GM21526 (cell line): ENCODE data around the gene PKNOX2.

Source experiments
- ATAC-seq: cut with Tn5 transposase; IDR thresholded peaks from one replicate; pipeline ENCODE4 v1.9.1; 2021; ENCODE audit warnings: moderate library complexity; ENCODE audit not compliant: unreplicated experiment, low FRiP score

The PKNOX2 gene

DNA sequence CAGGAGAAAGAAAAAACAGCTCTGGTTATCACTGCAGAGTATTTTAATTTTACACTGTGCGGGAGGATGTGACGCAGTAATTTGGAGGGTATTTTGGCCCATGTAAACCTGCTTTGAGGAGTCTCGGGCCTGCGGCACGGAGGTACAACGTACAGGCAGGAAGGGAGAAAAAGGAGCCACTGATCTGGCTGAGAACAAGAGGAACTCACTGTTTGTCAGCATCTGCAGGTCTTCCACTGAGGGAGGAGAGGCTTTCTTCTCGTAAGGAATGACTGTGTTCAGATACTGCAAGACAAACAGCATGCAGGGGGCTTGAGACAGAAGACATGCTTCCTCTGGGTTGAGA, 287.5 kb downstream of the PKNOX2 start:
- ATAC-seq = no peak

GRCh38 chr11:125454047-125454446, 289.5 kb downstream of the PKNOX2 start:
- ATAC-seq = no peak

GRCh38 chr11:125455851-125456250, 291.3 kb downstream of the PKNOX2 start:
- ATAC-seq = no peak

- ATAC-seq = no peak
Measured at GRCh38 chr11:125457814-125458343, 293.3 kb downstream of the PKNOX2 start.

GRCh38 chr11:125460275-125460674, 295.7 kb downstream of the PKNOX2 start:
- no peak for ATAC-seq

DNA sequence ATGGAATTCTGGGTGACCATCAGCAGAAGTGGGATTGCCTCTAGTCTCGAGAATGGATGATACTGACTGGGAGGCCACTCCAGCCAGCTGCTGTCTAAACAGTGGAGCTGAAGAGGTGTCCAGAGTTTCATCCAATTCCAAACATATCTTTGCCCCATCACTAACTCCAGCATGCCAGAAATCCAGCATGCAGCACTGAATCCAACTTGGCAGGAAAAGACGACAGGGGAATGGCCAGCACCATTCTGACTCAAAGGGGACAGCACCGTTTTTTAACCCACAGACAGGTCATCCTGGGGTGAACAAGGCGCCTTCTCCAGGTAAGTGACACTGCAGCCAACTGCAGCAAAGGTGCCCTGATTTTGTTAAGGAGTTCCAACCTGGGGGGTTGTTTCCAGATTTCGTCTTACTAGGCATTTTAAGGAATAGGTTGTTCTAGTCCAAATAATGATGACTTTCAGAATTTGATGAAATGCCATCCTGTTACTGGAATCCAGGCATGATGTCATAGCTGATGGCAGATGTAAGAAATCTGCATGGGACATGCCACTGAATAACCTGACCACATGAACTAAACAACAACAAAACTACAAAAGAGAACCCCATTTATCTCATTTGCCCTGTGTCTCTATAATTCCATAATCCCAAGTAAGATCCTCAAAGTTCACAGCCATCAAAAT, 299.2 kb downstream of the PKNOX2 start:
- ATAC-seq = no peak

GRCh38 chr11:125464270-125464662, 299.7 kb downstream of the PKNOX2 start:
- ATAC-seq = no peak

- no peak for ATAC-seq
Measured at GRCh38 chr11:125464666-125465065, 300.1 kb downstream of the PKNOX2 start.

DNA sequence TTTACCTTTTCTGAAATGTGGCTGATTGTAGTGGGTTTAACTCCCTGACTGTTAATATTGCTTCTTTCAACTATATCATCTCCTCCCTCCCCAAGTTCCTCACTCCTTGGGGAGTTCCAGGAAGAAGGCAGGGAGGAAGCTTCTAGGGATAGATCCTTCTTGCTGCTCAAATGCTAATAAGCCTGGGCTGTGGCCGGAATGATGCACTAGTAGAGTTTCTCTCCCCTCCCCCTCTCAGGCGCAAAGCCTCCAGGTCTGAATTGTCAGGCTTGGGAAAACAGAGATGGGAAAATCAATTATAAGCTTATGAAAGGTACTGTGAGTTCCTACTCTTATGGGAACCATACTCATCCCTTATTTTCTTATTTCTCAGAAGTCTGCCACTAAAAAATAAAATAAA, 300.7 kb downstream of the PKNOX2 start:
- ATAC-seq = no peak

DNA sequence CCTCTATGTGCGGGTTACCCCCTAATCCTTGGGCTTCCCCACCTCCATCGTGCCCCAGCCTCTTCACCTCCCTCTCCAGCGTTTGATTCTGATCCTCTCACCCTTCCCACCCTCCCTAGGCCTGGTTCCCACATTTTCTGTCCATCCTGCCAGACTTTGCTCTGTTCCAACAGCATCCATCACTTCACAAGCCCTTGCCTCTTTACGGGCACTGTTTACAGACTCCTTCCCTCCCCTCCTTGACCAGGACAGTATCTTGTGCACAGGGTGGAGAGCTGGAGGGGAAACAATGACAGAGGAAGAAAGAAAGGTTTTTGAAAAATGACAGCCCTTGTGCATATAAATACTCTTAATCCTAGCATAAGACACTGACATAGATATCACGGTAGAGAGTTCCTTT, 301.1 kb downstream of the PKNOX2 start:
- no peak for ATAC-seq

DNA sequence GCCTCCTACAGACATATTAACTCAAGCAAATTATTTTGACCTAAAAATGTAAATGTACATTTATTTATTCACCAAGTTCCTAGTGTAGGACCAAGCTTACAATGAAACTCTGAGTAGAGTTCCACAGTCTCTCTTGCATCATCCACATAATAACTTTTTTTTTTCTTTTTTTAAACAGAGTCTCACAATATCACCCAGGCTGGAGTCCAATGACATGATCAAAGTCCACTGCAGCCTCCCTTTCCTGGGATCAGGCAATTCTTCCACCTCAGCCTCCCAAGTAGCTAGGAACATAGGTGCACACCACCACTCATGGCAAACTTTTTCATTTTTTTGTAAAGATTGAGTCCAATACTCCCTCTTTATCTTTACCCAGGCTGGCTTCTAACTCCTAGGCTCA, 303.5 kb downstream of the PKNOX2 start:
- ATAC-seq = no peak

DNA sequence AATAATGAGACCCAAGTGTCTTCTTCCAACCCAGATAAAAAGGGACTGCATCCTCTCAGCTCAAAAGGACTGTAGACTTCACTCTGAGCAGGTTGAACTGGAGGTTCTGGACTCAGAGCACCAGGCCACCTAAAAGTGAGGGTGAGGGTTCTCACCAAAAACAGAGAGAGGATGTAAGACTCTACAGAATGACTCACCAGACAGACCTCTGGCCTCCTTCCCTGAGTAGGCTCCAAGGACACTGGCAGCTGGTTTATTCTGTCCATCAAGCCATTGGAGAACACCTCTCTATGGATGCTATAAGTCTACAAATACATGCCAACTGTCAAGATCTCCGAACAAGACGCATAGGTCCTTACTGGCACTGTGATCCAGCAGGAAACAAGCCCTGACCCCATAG, 304.3 kb downstream of the PKNOX2 start:
- no peak for ATAC-seq

GRCh38 chr11:125470355-125470754, 305.8 kb downstream of the PKNOX2 start:
- no peak for ATAC-seq

- no peak for ATAC-seq
Measured at GRCh38 chr11:125476721-125477120, 312.2 kb downstream of the PKNOX2 start.

DNA sequence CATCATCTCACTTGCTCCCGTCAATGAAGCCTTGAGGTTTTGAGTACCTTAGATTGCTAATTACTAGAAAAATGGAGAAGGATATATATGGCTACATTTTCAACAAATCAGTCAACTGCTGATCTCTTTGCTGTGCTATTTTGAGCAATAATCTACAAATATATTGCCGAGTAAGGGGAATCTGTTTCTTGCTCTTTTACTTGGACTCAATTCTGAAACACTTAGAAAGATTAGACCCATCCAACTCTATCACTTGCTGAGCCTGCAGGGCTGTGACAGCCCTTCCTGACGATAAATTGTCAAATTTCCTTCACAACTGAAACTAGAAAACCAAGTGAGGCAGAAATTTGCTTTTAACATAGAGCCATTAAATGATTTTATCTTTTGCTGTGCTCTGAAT, 314.6 kb downstream of the PKNOX2 start:
- ATAC-seq = no peak

GRCh38 chr11:125481531-125481930, 317.0 kb downstream of the PKNOX2 start:
- no peak for ATAC-seq
